Glutamatergic neuron (in vitro differentiated cells): Measurements from ENCODE around the gene PRICKLE2. TPM values are rescaled to one million over a fixed set of nuclear protein-coding genes. Genes with fewer than 3 reads are reported as not detected.

Experiments
- DNase-seq: peaks from one replicate; pipeline ENCODE4 v3.0.0; 2022
- H3K27ac Mint-ChIP-seq: one replicate; pipeline ENCODE4 v1.8.0; 2020; ENCODE audit warnings: mild to moderate bottlenecking, mixed read lengths, inconsistent platforms; ENCODE audit not compliant: unreplicated experiment
- H3K27me3 Mint-ChIP-seq: one replicate; pipeline ENCODE4 v1.8.0; 2020; ENCODE audit warnings: mild to moderate bottlenecking, moderate library complexity, mixed read lengths, inconsistent platforms; ENCODE audit not compliant: unreplicated experiment
- H3K36me3 Mint-ChIP-seq: one replicate; pipeline ENCODE4 v1.8.0; 2020; ENCODE audit warnings: mild to moderate bottlenecking, mixed read lengths, inconsistent platforms; ENCODE audit not compliant: unreplicated experiment
- H3K4me1 Mint-ChIP-seq: one replicate; pipeline ENCODE4 v1.8.0; 2020; ENCODE audit warnings: mild to moderate bottlenecking, low read depth, mixed read lengths, inconsistent platforms; ENCODE audit not compliant: unreplicated experiment
- H3K4me3 Mint-ChIP-seq: one replicate; pipeline ENCODE4 v1.8.0; 2020; ENCODE audit warnings: mild to moderate bottlenecking, mixed read lengths, inconsistent platforms; ENCODE audit not compliant: unreplicated experiment
- H3K9me3 Mint-ChIP-seq: one replicate; pipeline ENCODE4 v1.8.0; 2020; ENCODE audit warnings: mild to moderate bottlenecking, moderate library complexity, mixed read lengths, inconsistent platforms; ENCODE audit not compliant: unreplicated experiment
- CTCF ChIP-seq: fragments of 200-600 bp; sonication (generic); IDR thresholded peaks from one replicate; pipeline ENCODE4 v1.5.0; 2021; ENCODE audit not compliant: partially characterized antibody, unreplicated experiment
- total RNA-seq: library from RNA; stranded (reverse); fragmentation: NEBNext Ultra II Directional; extraction: Animal tissue kit (Norgen Biotek cat#: 25700); gene quantifications from one replicate; pipeline ENCODE4 v1.2.1, GENCODE V29; 2021; ENCODE audit not compliant: unreplicated experiment

Gene PRICKLE2
- total RNA-seq, 1 donor from 2014 or later: 18.9 TPM

GRCh38 chr3:64107190-64107589 is 118.1 kb downstream of the PRICKLE2 start:
- H3K4me3 Mint-ChIP-seq: no peak overlapping the region
- no peak for DNase-seq
- TF ChIP-seq CTCF: no peak
- peaks cover 4% of the 10 kb centered on the region for H3K9me3 Mint-ChIP-seq
- no peak overlapping the region for H3K27ac Mint-ChIP-seq
- peaks cover 4% of the 10 kb centered on the region for H3K27me3 Mint-ChIP-seq
- peaks cover 27% of the 10 kb centered on the region for H3K4me1 Mint-ChIP-seq
- H3K36me3 Mint-ChIP-seq: peaks cover 5% of the 10 kb centered on the region

GRCh38 chr3:64105816-64106215 is 119.5 kb downstream of the PRICKLE2 start:
- TF ChIP-seq CTCF: no peak
- Mint-ChIP-seq H3K4me3 (no peak overlapping the region), H3K27ac (no peak overlapping the region), H3K4me1 (peaks cover 27% of the 10 kb centered on the region), H3K9me3 (peaks cover 4% of the 10 kb centered on the region), H3K36me3 (peaks cover 5% of the 10 kb centered on the region), H3K27me3 (peaks cover 6% of the 10 kb centered on the region)
- no peak for DNase-seq

GRCh38 chr3:64104691-64105111 is 120.6 kb downstream of the PRICKLE2 start:
- Mint-ChIP-seq H3K4me1 (peaks cover 27% of the 10 kb centered on the region), H3K4me3 (no peak overlapping the region), H3K9me3 (peaks cover 4% of the 10 kb centered on the region)

DNA sequence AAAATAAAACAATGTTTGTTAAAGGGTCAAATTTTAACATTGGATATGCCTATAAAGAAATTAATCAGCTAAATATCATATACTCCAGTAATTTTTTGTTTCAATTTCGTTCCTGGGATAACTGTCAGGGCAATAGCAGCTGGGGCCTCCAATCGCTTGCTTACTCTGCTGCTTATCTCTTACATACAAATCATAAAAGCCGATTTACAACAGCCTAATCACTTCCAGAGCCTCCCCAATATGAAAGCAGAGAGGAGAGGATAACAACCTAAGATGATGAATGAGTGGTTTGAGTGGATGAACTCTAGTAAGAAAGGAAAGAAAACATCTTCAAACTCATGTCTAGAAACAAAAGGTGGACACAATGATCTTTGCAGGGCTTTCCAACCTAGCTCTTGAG is 121.3 kb downstream of the PRICKLE2 start:
- no peak overlapping the region for H3K27ac Mint-ChIP-seq
- DNase-seq: no peak
- H3K4me1 Mint-ChIP-seq: peaks cover 24% of the 10 kb centered on the region
- no peak for TF ChIP-seq CTCF
- peaks cover 4% of the 10 kb centered on the region for H3K9me3 Mint-ChIP-seq
- H3K27me3 Mint-ChIP-seq: peaks cover 2% of the 10 kb centered on the region
- H3K4me3 Mint-ChIP-seq: no peak overlapping the region
- no peaks in the 10 kb centered on the region for H3K36me3 Mint-ChIP-seq

More at GRCh38 chr3:64104691-64105111, 120.6 kb downstream of the PRICKLE2 start:
- H3K27ac Mint-ChIP-seq: no peak overlapping the region
- no peak for DNase-seq
- H3K27me3 Mint-ChIP-seq: peaks cover 2% of the 10 kb centered on the region
- TF ChIP-seq CTCF: no peak
- H3K36me3 Mint-ChIP-seq: no peaks in the 10 kb centered on the region

DNA sequence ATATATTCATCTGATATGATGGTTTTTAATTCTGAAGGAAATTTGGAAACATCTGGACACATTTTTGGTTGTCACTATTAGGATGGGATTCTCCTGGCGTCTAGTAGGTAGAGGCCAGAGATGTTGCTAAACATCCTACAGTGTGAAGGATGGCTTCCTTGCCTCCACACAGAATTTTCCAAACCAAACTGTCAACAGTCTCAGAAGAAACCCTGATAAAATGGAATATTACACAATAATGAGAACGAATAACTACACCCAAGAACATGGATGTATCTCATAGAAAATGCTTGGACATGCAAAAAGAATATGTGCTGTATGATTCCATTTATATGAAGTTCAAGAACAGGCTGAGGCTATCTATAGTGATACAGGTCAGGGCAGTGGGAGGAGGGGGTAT is 122.1 kb downstream of the PRICKLE2 start:
- no peak for TF ChIP-seq CTCF
- Mint-ChIP-seq H3K36me3 (no peaks in the 10 kb centered on the region), H3K4me3 (no peak overlapping the region), H3K9me3 (peaks cover 1% of the 10 kb centered on the region), H3K4me1 (peaks cover 17% of the 10 kb centered on the region), H3K27me3 (peaks cover 2% of the 10 kb centered on the region), H3K27ac (no peak overlapping the region)
- DNase-seq: no peak
